Activated CD8-positive, alpha-beta memory T cell treated with anti-CD3 and anti-CD28 coated beads, Interleukin-2, amount 50 U/mL, for 1 hour (primary cell): ENCODE results near the gene DHX32.

Experiments
- DNase-seq: peaks from one replicate; pipeline ENCODE4 v3.0.0-alpha.2; 2020; ENCODE audit errors: extremely low read depth

Gene DHX32

GRCh38 chr10:125849448-125849847 lies 31.6 kb downstream of the DHX32 start:
- DNase-seq: no peak

GRCh38 chr10:125848857-125849256 lies 32.2 kb downstream of the DHX32 start:
- DNase-seq: no peak

GRCh38 chr10:125848371-125848770 lies 32.7 kb downstream of the DHX32 start:
- DNase-seq: no peak

- DNase-seq: no peak
Observed at GRCh38 chr10:125846894-125847293, 34.2 kb downstream of the DHX32 start.

- DNase-seq: no peak
Observed at GRCh38 chr10:125845617-125846016, 35.5 kb downstream of the DHX32 start.

- no peak for DNase-seq
Observed at GRCh38 chr10:125844751-125845221, 36.3 kb downstream of the DHX32 start.

GRCh38 chr10:125843603-125844329 lies 37.3 kb downstream of the DHX32 start:
- DNase-seq: no peak

GRCh38 chr10:125840955-125841354 lies 40.1 kb downstream of the DHX32 start:
- no peak for DNase-seq

- no peak for DNase-seq
Observed at GRCh38 chr10:125840406-125840805, 40.7 kb downstream of the DHX32 start.

GRCh38 chr10:125838802-125839575 lies 42.1 kb downstream of the DHX32 start:
- no peak for DNase-seq

- DNase-seq: no peak
Observed at GRCh38 chr10:125836746-125837145, 44.3 kb downstream of the DHX32 start.

- no peak for DNase-seq
Observed at GRCh38 chr10:125828311-125828710, 52.8 kb downstream of the DHX32 start.

- DNase-seq: no peak
Observed at GRCh38 chr10:125827133-125827532, 54.0 kb downstream of the DHX32 start.

GRCh38 chr10:125824736-125825135 lies 56.4 kb downstream of the DHX32 start:
- no peak for DNase-seq

GRCh38 chr10:125823663-125824251 lies 57.3 kb downstream of the DHX32 start:
- no peak for DNase-seq

- peak; percentile 87 for DNase-seq
Observed at GRCh38 chr10:125822878-125823662, 58.0 kb downstream of the DHX32 start, which contains the start of the genes BCCIP and UROS. BCCIP (plus strand) TSS chr10:125823546; CDS start chr10:125823558, 12 bp downstream. UROS (minus strand) TSS chr10:125823258; CDS start chr10:125816499, 6,759 bp downstream.

- DNase-seq: no peak
Observed at GRCh38 chr10:125820701-125821100, 60.4 kb downstream of the DHX32 start.

GRCh38 chr10:125817337-125817946 lies 63.6 kb downstream of the DHX32 start:
- DNase-seq: no peak

GRCh38 chr10:125816548-125816947 lies 64.5 kb downstream of the DHX32 start:
- no peak for DNase-seq

- DNase-seq: no peak
Observed at GRCh38 chr10:125815764-125816163, 65.3 kb downstream of the DHX32 start.

GRCh38 chr10:125812128-125812750 lies 68.9 kb downstream of the DHX32 start:
- DNase-seq: no peak
